Stimulated activated CD4-positive, alpha-beta T cell treated with anti-CD3 and anti-CD28 coated beads, Interleukin-4, amount 100 ng/mL, for 4 hours (primary cell): ENCODE data around the gene MAEA.

Experiments
- DNase-seq, 2 experiments: peaks; one replicate each; pipeline ENCODE4 v3.0.0-alpha.2; 2020

Gene MAEA

DNA sequence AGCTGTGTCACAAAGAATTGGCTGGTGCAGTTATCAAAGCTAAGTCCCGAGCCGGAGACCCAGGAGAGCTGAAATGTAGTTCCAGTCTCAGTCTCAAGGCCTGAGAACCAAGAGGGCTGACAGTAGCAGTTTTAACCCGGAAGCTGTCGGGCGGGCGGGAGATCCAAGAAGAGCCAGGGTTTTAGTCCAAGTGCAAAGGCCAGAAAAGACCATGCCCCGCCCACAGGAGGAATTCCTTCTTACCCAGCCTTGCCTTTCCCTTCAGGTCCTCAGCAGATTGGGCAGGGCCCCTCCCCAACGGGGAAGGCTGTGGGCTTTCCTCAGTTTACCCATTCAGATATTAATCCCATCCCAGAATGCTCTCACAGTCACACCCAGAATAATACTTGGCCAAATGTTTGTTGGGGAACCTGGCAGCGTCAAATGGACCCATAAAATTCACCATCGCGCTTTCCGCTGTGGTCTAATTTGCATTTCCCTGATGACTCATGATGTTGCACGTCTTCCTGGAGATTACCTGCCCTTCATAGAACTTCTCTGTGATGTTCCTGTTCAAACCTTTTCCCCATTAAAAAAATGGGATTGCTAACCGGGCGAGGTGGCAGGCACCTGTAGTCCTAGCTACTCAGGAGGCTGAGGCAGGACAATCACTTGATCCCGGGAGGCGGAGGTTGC lies 16.2 kb downstream of the MAEA start:
- peak in 1 of 2 experiments; percentile 35 for DNase-seq

DNA sequence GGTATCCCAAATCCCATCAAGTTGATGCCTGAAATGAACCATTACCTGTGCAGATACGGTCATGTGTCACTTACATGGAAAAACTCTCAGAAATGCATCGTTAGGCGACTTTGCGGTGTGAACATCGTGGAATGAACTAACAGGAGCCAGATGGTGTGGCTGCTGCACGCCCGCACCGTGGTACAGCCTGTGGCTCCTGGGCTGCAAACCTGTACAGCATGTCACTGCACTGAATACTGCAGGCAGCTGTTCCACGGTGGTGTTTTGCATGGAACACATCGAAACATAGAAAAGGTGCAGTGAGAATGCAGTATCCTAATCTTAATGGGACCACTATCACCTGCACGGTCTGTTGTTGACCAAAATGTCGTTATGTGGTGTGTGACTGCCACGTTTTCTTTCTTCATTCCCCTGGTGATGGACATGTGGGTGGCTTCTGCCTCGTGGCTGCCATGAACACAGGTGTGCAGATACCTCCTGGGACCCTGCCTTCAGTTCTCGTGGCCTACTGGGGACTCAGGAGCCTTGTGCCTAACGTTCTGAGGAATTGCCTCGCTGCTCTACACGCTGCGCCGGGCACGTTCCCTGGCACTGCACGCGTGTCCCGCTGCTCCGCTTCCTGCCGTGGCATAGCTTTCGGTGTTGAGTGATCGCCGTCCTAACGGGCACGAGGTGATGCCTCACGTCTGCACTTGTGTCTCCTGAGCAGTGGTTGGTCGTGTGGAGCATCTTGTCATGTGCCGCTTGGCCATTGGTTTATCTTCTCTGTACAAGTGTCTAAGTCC lies 18.5 kb downstream of the MAEA start:
- no peak for DNase-seq

GRCh38 chr4:1309261-1310010 lies 19.7 kb downstream of the MAEA start:
- DNase-seq, result peak; percentile 43 to 48

DNA sequence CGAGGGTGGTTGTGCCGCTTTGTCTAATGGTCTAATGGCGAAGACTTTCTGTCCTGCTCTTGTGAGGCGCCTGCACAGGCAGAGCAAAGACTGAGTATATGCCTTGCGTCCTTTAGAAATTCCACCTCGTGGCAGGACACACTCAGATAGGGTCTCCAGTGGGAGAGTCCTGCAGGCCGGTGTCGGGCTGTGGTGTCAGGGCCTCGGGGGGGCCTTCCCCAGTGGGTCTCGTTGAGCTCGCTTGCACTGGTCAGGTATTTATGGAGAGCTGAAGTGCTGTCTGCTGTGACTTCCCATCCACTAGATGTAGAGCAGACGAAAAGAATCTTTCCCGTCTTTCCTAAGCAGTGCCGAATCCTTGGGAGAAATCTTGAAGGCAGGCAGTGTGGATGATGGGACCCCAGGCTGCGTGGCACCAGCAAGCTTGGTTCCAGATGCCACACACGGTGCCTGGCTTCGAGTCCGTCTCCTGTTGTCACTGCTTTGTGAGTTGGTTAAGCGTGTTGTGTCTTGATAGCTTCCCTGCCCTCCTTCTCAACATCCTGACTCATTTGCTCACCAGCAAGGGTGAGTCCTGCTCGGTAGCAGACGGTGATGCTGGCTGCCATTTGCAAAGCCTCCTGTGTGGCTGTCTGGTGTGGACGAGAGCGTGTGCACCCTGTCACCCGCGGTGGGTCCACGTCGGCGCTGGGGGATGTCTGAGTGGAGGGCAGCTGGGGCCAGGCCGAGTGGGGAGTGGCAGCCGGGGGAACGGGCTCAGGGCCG lies 20.5 kb downstream of the MAEA start:
- no peak for DNase-seq

GRCh38 chr4:1310796-1311631 lies 21.3 kb downstream of the MAEA start:
- no peak for DNase-seq

- DNase-seq, result no peak
These were observed 23.3 kb downstream of the MAEA start for GRCh38 chr4:1312821-1313640.

- DNase-seq, result no peak
These were observed 25.6 kb downstream of the MAEA start for GRCh38 chr4:1315306-1315705.

GRCh38 chr4:1315836-1316536 lies 26.3 kb downstream of the MAEA start:
- no peak for DNase-seq

- DNase-seq, result no peak
These were observed 27.0 kb downstream of the MAEA start for GRCh38 chr4:1316537-1317168.

GRCh38 chr4:1317177-1318045 lies 27.7 kb downstream of the MAEA start:
- DNase-seq, result no peak

DNA sequence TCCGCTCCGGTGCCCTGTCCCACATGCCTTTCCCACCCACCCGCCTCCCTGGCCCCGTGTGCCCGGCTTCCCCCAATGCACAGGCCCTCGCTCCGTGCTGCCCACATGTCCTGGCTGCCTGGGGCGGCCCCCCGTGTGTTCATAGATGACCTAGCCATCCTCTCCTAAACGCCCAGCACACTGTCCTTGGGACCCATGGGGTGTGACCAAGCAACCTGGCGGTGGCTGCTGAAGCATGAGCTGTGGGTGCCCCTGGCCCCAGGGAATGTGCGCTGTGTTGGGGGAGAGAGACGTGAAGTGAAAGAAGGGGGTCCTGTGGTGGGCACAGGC lies 28.3 kb downstream of the MAEA start:
- DNase-seq, result no peak

- DNase-seq, result peak in 1 of 2 experiments; percentile 23
These were observed 29.0 kb downstream of the MAEA start for GRCh38 chr4:1318488-1319213.

- DNase-seq, result no peak
These were observed 31.8 kb downstream of the MAEA start for GRCh38 chr4:1321486-1321885.

DNA sequence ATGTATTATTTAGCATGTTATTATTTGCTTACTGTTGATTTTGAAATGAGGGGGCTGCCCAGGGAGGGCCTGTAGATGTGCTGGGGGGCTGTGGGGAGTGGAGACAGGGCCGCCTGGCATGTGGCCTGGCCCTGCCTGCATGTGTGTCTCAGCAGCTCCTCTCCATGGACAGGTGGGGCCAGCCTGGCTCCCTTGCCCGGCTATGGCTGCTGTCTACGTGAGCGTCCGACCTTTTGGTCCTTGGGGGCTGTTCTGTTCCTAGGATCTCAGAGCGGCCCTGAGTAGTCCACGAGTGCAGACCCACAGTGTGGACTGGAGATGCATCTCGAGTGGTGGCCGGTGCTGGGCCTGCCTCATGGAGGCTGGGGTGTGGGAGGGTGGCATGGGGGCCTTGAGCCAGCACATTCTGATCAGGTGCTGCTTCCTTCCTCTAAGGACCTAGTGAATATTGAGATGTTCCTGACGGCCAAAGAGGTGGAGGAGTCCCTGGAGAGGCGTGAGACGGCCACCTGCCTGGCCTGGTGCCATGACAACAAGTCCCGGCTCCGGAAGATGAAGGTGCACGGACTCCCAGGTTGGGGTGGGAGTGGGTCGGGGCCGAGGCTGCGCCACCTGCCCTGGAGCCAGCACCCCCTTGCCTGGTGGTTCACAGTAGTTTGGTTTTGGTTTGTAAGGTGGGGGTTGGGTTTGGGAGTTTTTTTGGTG lies 32.4 kb downstream of the MAEA start:
- DNase-seq, result no peak

DNA sequence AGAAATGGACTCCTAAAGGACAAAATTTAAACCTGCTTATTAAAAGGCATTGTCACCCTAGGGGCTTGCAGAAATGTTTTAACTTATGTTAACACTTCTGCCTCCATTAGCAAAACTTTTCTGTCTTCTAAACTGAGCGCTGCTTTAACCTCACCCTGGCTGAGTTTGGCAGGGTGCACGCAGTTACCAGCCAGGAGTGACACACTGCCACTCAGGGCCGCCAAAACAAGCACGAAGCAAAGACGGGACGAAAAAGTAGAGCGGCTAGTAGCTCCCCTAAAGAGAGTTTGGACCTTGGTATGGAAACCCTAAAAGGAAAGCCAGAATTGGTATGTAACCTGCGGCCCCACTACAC lies 33.6 kb downstream of the MAEA start:
- no peak for DNase-seq

DNA sequence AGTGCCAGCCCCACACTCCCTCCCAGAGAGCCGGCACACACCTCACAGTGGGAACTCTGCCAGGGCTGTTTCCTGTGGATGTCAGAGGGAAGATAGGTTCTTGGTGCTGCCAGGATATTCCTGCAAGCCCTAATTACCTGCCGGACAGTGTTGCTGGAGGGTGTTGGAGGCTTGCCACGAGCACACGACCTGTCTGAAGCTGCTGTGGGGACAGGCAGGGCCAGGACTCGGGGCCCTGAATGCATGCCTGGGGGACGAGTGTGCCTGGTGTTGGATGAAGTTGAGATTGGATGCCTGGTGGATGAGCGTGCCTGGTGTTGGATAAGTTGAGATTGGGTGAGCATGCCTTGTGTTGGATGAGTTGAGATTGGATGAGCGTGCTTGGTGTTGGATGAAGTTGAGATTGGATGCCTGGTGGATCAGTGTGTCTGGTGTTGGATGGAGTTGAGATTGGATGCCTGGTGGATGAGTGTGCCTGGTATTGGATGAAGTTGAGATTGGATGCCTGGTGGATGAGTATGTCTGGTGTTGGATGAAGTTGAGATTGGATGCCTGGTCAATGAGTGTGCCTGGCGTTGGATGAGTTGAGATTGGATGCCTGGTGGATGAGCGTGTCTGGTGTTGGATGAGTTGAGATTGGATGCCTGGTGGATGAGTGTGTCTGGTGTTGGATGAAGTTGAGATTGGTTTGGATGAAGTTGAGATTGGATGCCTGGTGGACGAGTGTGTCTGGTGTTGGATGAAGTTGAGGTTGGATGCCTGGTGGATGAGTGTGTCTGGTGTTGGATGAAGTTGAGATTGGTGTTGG lies 34.1 kb downstream of the MAEA start:
- no peak for DNase-seq
